ENCODE results near the gene RNF187.

The RNF187 gene

DNA sequence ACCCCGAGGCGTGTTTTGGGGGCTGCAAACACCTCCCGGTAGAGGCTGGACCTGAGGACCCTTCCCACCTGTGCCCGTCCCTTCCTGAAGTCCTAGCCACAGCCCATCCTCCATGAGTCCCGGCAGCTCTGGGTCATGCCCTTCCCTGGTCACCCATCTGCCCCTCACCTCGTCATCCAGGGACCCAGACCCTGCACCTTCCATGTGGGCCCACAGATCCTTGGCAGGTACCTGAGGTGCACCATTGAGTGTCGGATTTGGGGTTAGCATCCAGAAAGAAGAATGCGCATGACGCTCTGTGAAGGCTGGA, 6.8 kb downstream of the RNF187 start:
- H3K4me3 ChIP-seq (ENCODE audit: insufficient read depth in 1 of 2, low read depth in 1 of 2, low read length in 2 of 2) = no peak overlapping the region
- H2BK15ac ChIP-seq (ENCODE audit: low read depth, poor library complexity, severe bottlenecking) = no peak overlapping the region
- no peak overlapping the region for H3K23ac ChIP-seq (ENCODE audit: low read length in 2 of 2)
- H3K14ac ChIP-seq (ENCODE audit: low read length in 2 of 2) = no peak overlapping the region
- no peak overlapping the region for H2BK12ac ChIP-seq (ENCODE audit: low read length in 2 of 2)
- peaks cover 62 to 79% of the 10 kb centered on the region in 2 experiments for H3K36me3 ChIP-seq (ENCODE audit: control insufficient read depth in 1 of 2, insufficient read depth in 2 of 2, low read depth in 1 of 2, low read length in 2 of 2)
- DNase-seq = no peak
- WGBS = 92% methylated on average over 9 of the region's 9 CpGs
- H2BK5ac ChIP-seq (ENCODE audit: low read depth, low read length, poor library complexity, severe bottlenecking) = no peak overlapping the region
- no peak overlapping the region for H3K4me2 ChIP-seq (ENCODE audit: low read length, poor library complexity, severe bottlenecking)
- no peak overlapping the region for H3K4ac ChIP-seq (ENCODE audit: low read depth in 1 of 2, low read length in 2 of 2)
- no peak overlapping the region for H4K91ac ChIP-seq (ENCODE audit: low read length)
- peaks cover 32% of the 10 kb centered on the region for H3K79me1 ChIP-seq (replicated peaks; ENCODE audit: low read length, poor library complexity, severe bottlenecking)
- H3K9ac ChIP-seq (ENCODE audit: low read length) = no peak overlapping the region
- H2BK120ac ChIP-seq (ENCODE audit: low read depth, low read length) = no peak overlapping the region
- no peak overlapping the region for H3K27ac ChIP-seq (ENCODE audit: low read length, poor library complexity, severe bottlenecking)
- H3K4me1 ChIP-seq (ENCODE audit: control insufficient read depth, insufficient read depth, low read depth, low read length) = peaks cover 7% of the 10 kb centered on the region
- H2AFZ ChIP-seq (ENCODE audit: low read depth, low read length) = no peak overlapping the region
- no peak overlapping the region for H4K8ac ChIP-seq (ENCODE audit: low read length)
- no peak overlapping the region for H3K18ac ChIP-seq (ENCODE audit: low read depth in 1 of 2, low read length in 2 of 2)
- no peaks in the 10 kb centered on the region for H3K27me3 ChIP-seq (ENCODE audit: control insufficient read depth in 1 of 2, insufficient read depth in 1 of 2, low read length in 2 of 2)
- no peaks in the 10 kb centered on the region for H3K9me3 ChIP-seq (ENCODE audit: control insufficient read depth, low read length)
- H2AK5ac ChIP-seq (ENCODE audit: low read length, severe bottlenecking) = no peak overlapping the region

DNA sequence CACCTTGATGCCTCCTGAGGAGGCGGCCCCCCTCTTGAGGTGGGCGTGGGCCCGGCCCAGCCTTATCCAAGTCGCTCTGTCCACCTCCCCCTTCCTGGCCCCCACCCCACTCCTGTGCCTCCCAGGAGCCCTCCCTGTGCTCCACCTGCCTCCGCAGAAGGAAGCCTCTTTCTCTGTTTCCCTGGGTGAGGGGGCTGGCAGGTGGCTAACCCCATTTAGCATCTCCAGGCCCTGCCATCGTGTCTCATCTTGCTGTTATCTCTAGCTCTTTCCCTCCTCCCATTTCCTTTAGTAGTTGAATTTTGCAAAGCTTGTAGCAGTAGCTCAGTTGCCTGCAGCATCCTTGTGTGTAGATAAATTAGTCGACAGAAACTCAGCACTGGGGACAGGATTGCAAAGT, 7.2 kb downstream of the RNF187 start:
- no peaks in the 10 kb centered on the region for H3K27me3 ChIP-seq (ENCODE audit: control insufficient read depth in 1 of 2, insufficient read depth in 1 of 2, low read length in 2 of 2)
- no peak overlapping the region for H4K91ac ChIP-seq (ENCODE audit: low read length)
- H3K9me3 ChIP-seq (ENCODE audit: control insufficient read depth, low read length) = no peaks in the 10 kb centered on the region
- no peak overlapping the region for H3K27ac ChIP-seq (ENCODE audit: low read length, poor library complexity, severe bottlenecking)
- no peak overlapping the region for H3K4ac ChIP-seq (ENCODE audit: low read depth in 1 of 2, low read length in 2 of 2)
- no peak for DNase-seq
- no peak overlapping the region for H3K14ac ChIP-seq (ENCODE audit: low read length in 2 of 2)
- H4K8ac ChIP-seq (ENCODE audit: low read length) = no peak overlapping the region
- no peak overlapping the region for H2AK5ac ChIP-seq (ENCODE audit: low read length, severe bottlenecking)
- H2BK5ac ChIP-seq (ENCODE audit: low read depth, low read length, poor library complexity, severe bottlenecking) = no peak overlapping the region
- no peak overlapping the region for H3K4me2 ChIP-seq (ENCODE audit: low read length, poor library complexity, severe bottlenecking)
- no peak overlapping the region for H3K23ac ChIP-seq (ENCODE audit: low read length in 2 of 2)
- no peak overlapping the region for H2AFZ ChIP-seq (ENCODE audit: low read depth, low read length)
- no peak overlapping the region for H3K4me3 ChIP-seq (ENCODE audit: insufficient read depth in 1 of 2, low read depth in 1 of 2, low read length in 2 of 2)
- peaks cover 28% of the 10 kb centered on the region for H3K79me1 ChIP-seq (replicated peaks; ENCODE audit: low read length, poor library complexity, severe bottlenecking)
- peaks cover 62 to 75% of the 10 kb centered on the region in 2 experiments for H3K36me3 ChIP-seq (ENCODE audit: control insufficient read depth in 1 of 2, insufficient read depth in 2 of 2, low read depth in 1 of 2, low read length in 2 of 2)
- no peak overlapping the region for H3K9ac ChIP-seq (ENCODE audit: low read length)
- 94% methylated on average over 5 of the region's 7 CpGs for whole genome bisulfite sequencing
- H2BK120ac ChIP-seq (ENCODE audit: low read depth, low read length) = no peak overlapping the region
- peaks cover 5% of the 10 kb centered on the region for H3K4me1 ChIP-seq (ENCODE audit: control insufficient read depth, insufficient read depth, low read depth, low read length)
- no peak overlapping the region for H2BK12ac ChIP-seq (ENCODE audit: low read length in 2 of 2)
- no peak overlapping the region for H2BK15ac ChIP-seq (ENCODE audit: low read depth, poor library complexity, severe bottlenecking)
- no peak overlapping the region for H3K18ac ChIP-seq (ENCODE audit: low read depth in 1 of 2, low read length in 2 of 2)

DNA sequence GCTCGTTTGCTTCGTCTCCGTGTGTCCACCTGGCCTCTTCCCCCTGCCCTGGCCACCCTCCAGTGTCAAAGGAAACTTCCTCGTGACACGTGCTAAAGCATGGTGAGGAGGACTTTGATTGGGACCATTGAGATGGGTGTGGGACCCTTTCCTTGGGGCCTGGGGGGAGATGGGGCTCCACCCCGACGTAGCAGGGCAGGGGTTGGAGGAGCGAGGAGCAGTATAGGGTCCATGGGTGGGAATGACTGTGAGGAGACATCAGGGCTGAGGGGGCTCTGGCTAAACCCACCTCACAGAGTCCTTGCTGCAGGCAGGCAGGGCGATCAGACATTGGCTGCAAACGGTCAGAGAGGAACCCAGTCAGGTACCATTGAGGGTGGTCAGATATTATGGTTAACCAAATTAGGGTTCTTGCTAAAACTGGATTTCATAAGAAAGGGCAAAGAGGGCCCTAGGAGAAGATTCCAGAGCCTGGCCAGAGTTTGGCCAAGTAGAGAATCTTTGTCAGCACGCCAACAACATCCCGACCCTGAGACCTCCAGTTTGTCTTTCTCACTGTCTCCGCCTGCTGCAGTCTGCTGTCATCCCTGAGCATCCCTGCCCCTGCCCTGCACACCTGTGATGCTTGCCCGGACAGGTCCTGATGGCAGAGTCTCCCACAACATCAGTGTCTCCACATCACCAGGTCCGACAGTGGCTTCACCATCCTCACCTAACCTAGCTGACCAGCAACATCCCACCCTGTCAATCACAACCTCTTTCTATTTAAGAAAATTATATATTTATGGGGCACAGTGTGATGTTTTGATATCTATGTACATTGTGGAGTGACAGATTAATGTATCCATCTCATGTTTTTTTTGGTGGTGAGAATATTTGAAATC, 8.0 kb downstream of the RNF187 start:
- Histone ChIP-seq H3K9ac (ENCODE audit: low read length) (no peak overlapping the region), H3K4me1 (ENCODE audit: control insufficient read depth, insufficient read depth, low read depth, low read length) (peaks cover 2% of the 10 kb centered on the region), H2AK5ac (ENCODE audit: low read length, severe bottlenecking) (no peak overlapping the region), H3K79me1 (replicated peaks; ENCODE audit: low read length, poor library complexity, severe bottlenecking) (peaks cover 21% of the 10 kb centered on the region), H3K36me3 (ENCODE audit: control insufficient read depth in 1 of 2, insufficient read depth in 2 of 2, low read depth in 1 of 2, low read length in 2 of 2) (peaks cover 56 to 67% of the 10 kb centered on the region in 2 experiments), H4K91ac (ENCODE audit: low read length) (no peak overlapping the region), H2BK120ac (ENCODE audit: low read depth, low read length) (no peak overlapping the region), H3K18ac (ENCODE audit: low read depth in 1 of 2, low read length in 2 of 2) (no peak overlapping the region), H2AFZ (ENCODE audit: low read depth, low read length) (no peak overlapping the region), H3K4me3 (ENCODE audit: insufficient read depth in 1 of 2, low read depth in 1 of 2, low read length in 2 of 2) (no peak overlapping the region), H2BK12ac (ENCODE audit: low read length in 2 of 2) (no peak overlapping the region), H3K23ac (ENCODE audit: low read length in 2 of 2) (no peak overlapping the region), H3K4ac (ENCODE audit: low read depth in 1 of 2, low read length in 2 of 2) (no peak overlapping the region), H3K9me3 (ENCODE audit: control insufficient read depth, low read length) (no peaks in the 10 kb centered on the region), H4K8ac (ENCODE audit: low read length) (no peak overlapping the region), H3K14ac (ENCODE audit: low read length in 2 of 2) (no peak overlapping the region), H2BK5ac (ENCODE audit: low read depth, low read length, poor library complexity, severe bottlenecking) (no peak overlapping the region), H3K4me2 (ENCODE audit: low read length, poor library complexity, severe bottlenecking) (no peak overlapping the region), H3K27me3 (ENCODE audit: control insufficient read depth in 1 of 2, insufficient read depth in 1 of 2, low read length in 2 of 2) (no peaks in the 10 kb centered on the region), H3K27ac (ENCODE audit: low read length, poor library complexity, severe bottlenecking) (no peak overlapping the region), H2BK15ac (ENCODE audit: low read depth, poor library complexity, severe bottlenecking) (no peak overlapping the region)
- no peak for DNase-seq
- WGBS = 97% methylated on average over 15 of the region's 15 CpGs

DNA sequence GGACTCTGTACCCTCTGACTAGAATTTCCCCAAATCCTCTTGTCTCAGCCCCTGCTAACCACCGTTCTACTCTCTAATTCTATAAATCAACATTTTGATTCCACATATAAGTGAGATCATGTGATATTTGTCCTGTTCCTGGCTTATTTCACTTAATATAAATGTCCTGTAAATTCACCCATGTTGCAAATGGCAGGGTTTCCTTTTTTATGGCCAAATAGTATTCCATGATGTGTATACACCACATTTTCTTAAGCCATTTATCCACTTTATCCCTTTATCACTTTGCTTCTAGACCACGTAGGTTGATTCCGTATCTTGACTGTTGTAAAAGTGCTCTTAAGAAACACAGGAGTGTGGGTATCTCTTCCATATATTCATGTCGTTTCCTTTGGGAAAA, 8.9 kb downstream of the RNF187 start:
- Histone ChIP-seq H3K27me3 (ENCODE audit: control insufficient read depth in 1 of 2, insufficient read depth in 1 of 2, low read length in 2 of 2) (no peaks in the 10 kb centered on the region), H2AFZ (ENCODE audit: low read depth, low read length) (no peak overlapping the region), H3K27ac (ENCODE audit: low read length, poor library complexity, severe bottlenecking) (no peak overlapping the region), H3K9me3 (ENCODE audit: control insufficient read depth, low read length) (no peaks in the 10 kb centered on the region), H3K23ac (ENCODE audit: low read length in 2 of 2) (no peak overlapping the region), H2BK12ac (ENCODE audit: low read length in 2 of 2) (no peak overlapping the region), H3K36me3 (ENCODE audit: control insufficient read depth in 1 of 2, insufficient read depth in 2 of 2, low read depth in 1 of 2, low read length in 2 of 2) (peaks cover 47 to 58% of the 10 kb centered on the region in 2 experiments), H3K79me1 (replicated peaks; ENCODE audit: low read length, poor library complexity, severe bottlenecking) (peaks cover 14% of the 10 kb centered on the region), H2BK5ac (ENCODE audit: low read depth, low read length, poor library complexity, severe bottlenecking) (no peak overlapping the region), H2BK120ac (ENCODE audit: low read depth, low read length) (no peak overlapping the region), H4K91ac (ENCODE audit: low read length) (no peak overlapping the region), H3K4me3 (ENCODE audit: insufficient read depth in 1 of 2, low read depth in 1 of 2, low read length in 2 of 2) (no peak overlapping the region), H3K4me1 (ENCODE audit: control insufficient read depth, insufficient read depth, low read depth, low read length) (peaks cover 2% of the 10 kb centered on the region), H2AK5ac (ENCODE audit: low read length, severe bottlenecking) (no peak overlapping the region), H3K14ac (ENCODE audit: low read length in 2 of 2) (no peak overlapping the region), H3K4ac (ENCODE audit: low read depth in 1 of 2, low read length in 2 of 2) (no peak overlapping the region), H2BK15ac (ENCODE audit: low read depth, poor library complexity, severe bottlenecking) (no peak overlapping the region), H4K8ac (ENCODE audit: low read length) (no peak overlapping the region), H3K4me2 (ENCODE audit: low read length, poor library complexity, severe bottlenecking) (no peak overlapping the region), H3K18ac (ENCODE audit: low read depth in 1 of 2, low read length in 2 of 2) (no peak overlapping the region), H3K9ac (ENCODE audit: low read length) (no peak overlapping the region)
- DNase-seq = no peak
- WGBS = 100% methylated on average over 2 of the region's 4 CpGs

Data from mesenchymal stem cell (in vitro differentiated cells and primary cell).